PFSK-1 (cell line): ENCODE data around the gene PADI4. TPM values are rescaled to one million over a fixed set of nuclear protein-coding genes. Genes with fewer than 3 reads are reported as not detected.

Experiments
- FOXP2 ChIP-seq: optimal IDR thresholded peaks from 2 replicates; pipeline ENCODE3; 2011; ENCODE audit warnings: borderline replicate concordance, control low read depth, inconsistent platforms; ENCODE audit not compliant: insufficient read depth; ENCODE audit errors: extremely low read length, extremely low read depth
- POLR2AphosphoS5 ChIP-seq: IDR thresholded peaks from 2 replicates; pipeline ENCODE4 v1.6.1; 2012; ENCODE audit warnings: low read depth, mild to moderate bottlenecking, control low read depth, low read length, moderate library complexity
- REST ChIP-seq, 2 experiments: IDR thresholded peaks; 2 replicates each; pipeline versions ENCODE4 v1.6.1 to v1.8.0; 2011 to 2012; ENCODE audit warnings: low read depth in 2 of 2, low read length in 2 of 2, control low read depth in 1 of 2, inconsistent platforms in 1 of 2, mild to moderate bottlenecking in 1 of 2, moderate library complexity in 1 of 2; ENCODE audit not compliant: insufficient read depth in 1 of 2
- SIN3A ChIP-seq: IDR thresholded peaks from 2 replicates; pipeline ENCODE4 v1.6.1; 2012; ENCODE audit warnings: mild to moderate bottlenecking, low read length, moderate library complexity, borderline replicate concordance; ENCODE audit not compliant: insufficient read depth
- TAF1 ChIP-seq: IDR thresholded peaks from 2 replicates; pipeline ENCODE4 v1.6.1; 2012; ENCODE audit warnings: low read length, control low read depth, borderline replicate concordance; ENCODE audit not compliant: insufficient read depth
- polyA plus RNA-seq: library from polyadenylated mRNA; unstranded; fragments of >200 nt; gene quantifications from one replicate; pipeline ENCODE4 v1.2.1, GENCODE V29; 2012; ENCODE audit warnings: low read depth, missing spikeins; ENCODE audit not compliant: insufficient read length

PADI4 gene
- not detected for polyA plus RNA-seq

- no peak for TF ChIP-seq FOXP2
- no peak for TF ChIP-seq SIN3A
- no peak for TF ChIP-seq REST (IDR thresholded peaks at IDR 0.05; ENCODE audit: insufficient read depth in 1 of 2, low read depth in 2 of 2, low read length in 2 of 2)
- no peak for TF ChIP-seq TAF1
- TF ChIP-seq POLR2AphosphoS5 = no peak
These were observed at the start of gene PADI4 for GRCh38 chr1:17307946-17308345. Gene PADI4 (plus strand): TSS chr1:17308197. CDS start chr1:17308223, 26 bp downstream.

GRCh38 chr1:17258758-17259130, 49.3 kb upstream of the PADI4 start:
- TF ChIP-seq POLR2AphosphoS5 (no peak), REST (IDR thresholded peaks at IDR 0.05; ENCODE audit: insufficient read depth in 1 of 2, low read depth in 2 of 2, low read length in 2 of 2) (no peak), SIN3A (no peak), TAF1 (no peak), FOXP2 (no peak)

GRCh38 chr1:17259233-17259873, 48.6 kb upstream of the PADI4 start:
- TF ChIP-seq SIN3A = no peak
- no peak for TF ChIP-seq TAF1
- no peak for TF ChIP-seq REST (IDR thresholded peaks at IDR 0.05; ENCODE audit: insufficient read depth in 1 of 2, low read depth in 2 of 2, low read length in 2 of 2)
- TF ChIP-seq POLR2AphosphoS5 = no peak
- TF ChIP-seq FOXP2 = no peak

GRCh38 chr1:17260264-17260663, 47.7 kb upstream of the PADI4 start:
- no peak for TF ChIP-seq TAF1
- no peak for TF ChIP-seq POLR2AphosphoS5
- TF ChIP-seq FOXP2 = no peak
- TF ChIP-seq SIN3A = no peak
- no peak for TF ChIP-seq REST (IDR thresholded peaks at IDR 0.05; ENCODE audit: insufficient read depth in 1 of 2, low read depth in 2 of 2, low read length in 2 of 2)

- TF ChIP-seq TAF1 = no peak
- no peak for TF ChIP-seq POLR2AphosphoS5
These were observed 47.3 kb upstream of the PADI4 start for GRCh38 chr1:17260738-17261137.
